AG09319 (cell line): ENCODE data around the gene TSEN34.
A peak's percentile ranks its signal among the peaks of the same experiment; 100 is the strongest.
"Not testable (repeated sequence)": the region's sequence is repeated elsewhere in the genome, so short reads cannot be mapped to it uniquely, and the experiment has no call there.

ENCODE experiments used
- DNase-seq: peaks from one replicate; pipeline ENCODE4 v3.0.0-alpha.2; 2010; ENCODE audit warnings: low read depth; ENCODE audit errors: extremely low read depth
- TF ChIP-seq, protein P1 (sequence below): IDR thresholded peaks from 2 replicates; pipeline ENCODE4 v1.5.1; 2011; ENCODE audit warnings: low read depth, mild to moderate bottlenecking, inconsistent platforms, low read length, moderate library complexity

TSEN34 gene

DNA sequence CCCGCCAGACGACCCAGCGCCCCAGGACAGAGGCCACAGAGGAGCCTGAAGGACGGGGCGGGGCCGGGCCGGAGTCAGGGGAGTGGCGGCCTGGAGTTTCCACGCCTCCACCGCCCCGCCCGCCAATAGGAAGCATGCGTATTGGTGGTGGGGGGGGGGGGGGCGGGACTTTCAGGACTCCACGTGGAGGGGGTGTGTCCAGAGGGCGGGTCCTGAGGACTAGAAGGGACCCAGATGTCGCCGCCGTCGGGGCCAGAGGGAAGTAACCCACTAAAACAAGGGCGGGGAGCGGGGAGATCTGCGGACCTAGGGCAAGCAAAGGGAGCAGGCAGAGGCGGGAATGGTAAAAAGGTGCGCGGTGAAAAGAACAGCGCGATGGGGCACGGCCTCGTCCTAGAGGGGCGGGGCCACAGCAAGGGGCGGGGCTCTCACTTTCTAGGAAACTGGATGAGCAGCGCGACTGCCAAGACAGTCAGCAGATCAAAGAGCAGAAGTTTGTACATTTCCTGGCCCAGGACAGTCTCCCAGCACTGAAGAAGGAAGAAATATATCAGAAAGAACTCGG, 28.8 kb upstream of the TSEN34 start:
- no peak for DNase-seq
- TF ChIP-seq, protein P1, sequence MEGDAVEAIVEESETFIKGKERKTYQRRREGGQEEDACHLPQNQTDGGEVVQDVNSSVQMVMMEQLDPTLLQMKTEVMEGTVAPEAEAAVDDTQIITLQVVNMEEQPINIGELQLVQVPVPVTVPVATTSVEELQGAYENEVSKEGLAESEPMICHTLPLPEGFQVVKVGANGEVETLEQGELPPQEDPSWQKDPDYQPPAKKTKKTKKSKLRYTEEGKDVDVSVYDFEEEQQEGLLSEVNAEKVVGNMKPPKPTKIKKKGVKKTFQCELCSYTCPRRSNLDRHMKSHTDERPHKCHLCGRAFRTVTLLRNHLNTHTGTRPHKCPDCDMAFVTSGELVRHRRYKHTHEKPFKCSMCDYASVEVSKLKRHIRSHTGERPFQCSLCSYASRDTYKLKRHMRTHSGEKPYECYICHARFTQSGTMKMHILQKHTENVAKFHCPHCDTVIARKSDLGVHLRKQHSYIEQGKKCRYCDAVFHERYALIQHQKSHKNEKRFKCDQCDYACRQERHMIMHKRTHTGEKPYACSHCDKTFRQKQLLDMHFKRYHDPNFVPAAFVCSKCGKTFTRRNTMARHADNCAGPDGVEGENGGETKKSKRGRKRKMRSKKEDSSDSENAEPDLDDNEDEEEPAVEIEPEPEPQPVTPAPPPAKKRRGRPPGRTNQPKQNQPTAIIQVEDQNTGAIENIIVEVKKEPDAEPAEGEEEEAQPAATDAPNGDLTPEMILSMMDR, result no peak

- TF ChIP-seq, protein P1, result no peak
- no peak for DNase-seq
Observed at GRCh38 chr19:54162884-54163283, 28.2 kb upstream of the TSEN34 start.

DNA sequence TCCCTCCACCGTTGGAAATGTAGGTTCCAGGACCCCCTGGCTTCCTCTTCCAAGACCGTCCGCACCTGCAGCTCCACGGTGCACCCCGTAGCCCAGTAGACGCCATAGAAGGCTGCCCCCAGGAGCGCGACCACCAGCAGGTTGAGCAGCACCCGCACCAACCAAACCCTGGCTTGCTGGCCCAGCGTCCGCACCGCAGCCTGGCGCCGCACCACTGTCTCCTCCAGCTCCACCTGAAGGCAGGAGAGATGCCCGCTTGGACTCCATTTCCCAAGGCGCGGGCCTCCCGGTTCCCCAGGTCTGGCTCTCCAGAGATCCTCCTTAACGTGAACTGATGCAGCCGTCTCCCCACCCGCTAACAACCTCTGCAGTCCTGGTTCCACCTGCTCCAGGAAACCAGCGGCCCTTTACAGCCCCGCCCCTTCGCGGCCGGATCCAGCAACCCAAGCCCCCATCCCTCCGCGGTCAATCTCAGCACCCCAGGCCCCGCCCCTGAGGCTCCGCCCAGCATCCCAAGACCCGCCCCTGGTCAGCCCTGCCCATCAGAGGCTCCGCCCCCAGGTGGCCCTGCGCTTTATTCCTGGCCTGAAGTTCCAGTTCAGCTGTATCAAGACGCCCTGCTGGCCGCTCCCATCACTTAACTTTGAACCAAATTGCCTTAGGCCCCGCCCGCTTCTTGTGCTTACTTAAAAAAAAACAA, 26.6 kb upstream of the TSEN34 start:
- DNase-seq, result no peak
- TF ChIP-seq, protein P1, result no peak

DNA sequence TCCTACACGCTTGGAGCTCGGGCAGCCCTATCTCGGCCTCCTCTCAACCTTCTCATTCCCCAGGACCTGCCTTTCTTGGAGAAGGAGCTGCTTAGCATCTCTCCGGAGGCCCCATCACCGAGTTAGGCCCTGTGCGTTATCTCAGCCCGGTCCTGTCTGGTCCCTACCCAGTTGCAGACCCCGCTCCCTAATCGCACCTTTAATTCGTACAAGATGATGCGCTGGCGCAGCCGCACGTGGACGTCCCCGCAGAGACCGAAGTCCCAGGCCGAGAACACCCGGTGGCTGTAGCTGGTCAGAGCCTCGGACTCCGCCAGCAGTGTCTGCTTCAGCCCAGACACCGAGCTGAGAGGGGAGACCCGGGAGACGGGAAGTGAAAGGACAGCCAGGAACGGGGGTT, 25.9 kb upstream of the TSEN34 start:
- no peak for DNase-seq
- TF ChIP-seq, protein P1, result no peak

DNA sequence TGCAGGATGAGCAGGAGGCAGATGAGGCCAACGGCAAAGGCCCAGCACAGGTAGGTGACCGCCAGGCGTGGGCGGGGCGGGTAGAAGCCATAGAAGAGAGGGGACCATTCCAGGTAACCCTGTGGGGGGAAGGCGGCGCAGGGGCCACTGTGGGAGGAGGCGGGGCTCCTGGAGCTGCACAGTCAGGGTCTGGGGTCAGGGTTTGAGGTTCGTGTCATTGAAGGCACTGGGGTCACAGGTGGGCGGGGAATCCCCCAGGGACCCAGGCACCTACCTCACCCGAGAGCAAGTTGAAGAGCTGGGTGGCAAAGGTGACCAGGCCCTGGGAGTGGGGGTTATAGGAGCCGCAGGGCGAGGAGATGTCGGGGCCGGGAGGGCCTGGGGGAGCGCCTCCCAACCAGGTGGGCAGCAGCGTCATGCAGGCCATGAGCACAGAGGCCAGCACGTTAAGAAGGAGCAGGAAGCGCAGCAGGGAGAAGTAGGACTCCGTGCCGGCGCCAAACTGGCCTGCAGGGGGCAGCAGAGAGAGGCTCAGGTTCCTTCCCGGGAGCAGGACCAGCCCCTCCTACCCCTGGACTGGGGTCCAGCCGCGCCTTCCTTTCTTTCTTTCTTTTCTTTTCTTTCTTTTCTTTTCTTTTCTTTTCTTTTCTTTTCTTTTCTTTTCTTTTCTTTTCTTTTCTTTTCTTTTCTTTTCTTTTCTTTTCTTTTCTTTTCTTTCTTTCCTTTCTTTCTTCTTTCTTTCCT, 22.8 kb upstream of the TSEN34 start:
- TF ChIP-seq, protein P1, result peak; percentile 89
- DNase-seq, result peak; percentile 52

GRCh38 chr19:54169149-54169740, 21.9 kb upstream of the TSEN34 start:
- TF ChIP-seq, protein P1, result no peak
- no peak for DNase-seq

- not testable (repeated sequence) for DNase-seq
Observed at GRCh38 chr19:54171736-54172431, 19.2 kb upstream of the TSEN34 start.
